ENCODE results near the gene CGREF1.

GRCh38 chr2:27152102-27152795 lies 33.3 kb upstream of the CGREF1 start:
- TF ChIP-seq YY1 (IDR thresholded peaks at IDR 0.05; ENCODE audit: insufficient read depth, insufficient read length), result no peak
- no peak for TF ChIP-seq ZNF274 (IDR thresholded peaks at IDR 0.05; ENCODE audit: low read depth, low read length)
- no peak for TF ChIP-seq SUZ12 (IDR thresholded peaks at IDR 0.05; ENCODE audit: extremely low read depth, insufficient read depth, insufficient read length)
